ENCODE measurements around the gene TDP1.

Gene TDP1

DNA sequence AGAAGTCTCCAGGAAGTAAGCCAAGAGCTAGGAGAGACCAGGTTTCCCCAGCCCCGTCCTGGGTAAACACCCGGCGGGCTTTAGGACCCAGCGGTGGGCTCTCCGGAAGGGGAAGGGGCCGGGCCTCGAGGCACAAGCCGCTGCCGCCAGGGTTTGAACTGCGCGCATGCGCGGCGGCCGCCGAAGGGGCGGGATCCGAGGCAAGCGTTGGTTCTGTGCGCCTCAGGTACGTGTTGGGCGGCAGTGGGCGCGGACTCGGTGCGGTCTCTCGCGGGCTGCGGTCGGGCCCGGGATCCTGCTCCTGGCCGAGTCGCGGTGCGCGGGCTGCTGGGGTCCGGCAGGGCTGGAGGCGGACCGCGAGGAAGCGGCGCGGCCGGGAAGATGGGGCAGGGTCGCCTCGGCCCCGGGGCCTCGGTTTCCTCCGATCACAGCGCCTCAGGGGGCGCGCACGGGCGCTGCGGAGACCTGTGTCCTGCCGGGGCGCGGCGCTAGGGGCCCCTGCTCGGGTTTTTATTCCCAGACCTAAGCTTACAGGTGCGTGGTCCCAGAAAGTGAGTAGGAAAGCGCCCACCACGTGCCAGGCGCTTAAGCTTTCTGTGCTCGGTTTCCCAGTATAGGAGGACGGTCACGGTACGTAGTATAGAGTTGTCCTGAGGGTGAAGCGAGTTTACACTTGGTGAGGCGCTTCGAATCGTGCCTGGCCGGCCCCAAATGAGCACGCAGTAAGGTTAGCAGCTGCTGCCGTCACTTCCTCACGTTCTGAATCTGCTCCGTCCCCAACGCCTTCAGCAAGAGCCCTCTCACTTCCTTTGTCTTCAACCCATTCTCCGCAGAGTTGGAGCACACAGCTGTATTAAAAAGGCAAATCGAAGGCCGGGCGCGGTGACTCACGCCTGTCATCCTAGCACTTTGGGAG lies at the start of gene TDP1:
Gene TDP1 (plus strand): TSS at position 183 of the 916 bp plus-strand sequence. CDS start 7,188 bp downstream, outside the sequence.
- peak; percentile 94 for DNase-seq

DNA sequence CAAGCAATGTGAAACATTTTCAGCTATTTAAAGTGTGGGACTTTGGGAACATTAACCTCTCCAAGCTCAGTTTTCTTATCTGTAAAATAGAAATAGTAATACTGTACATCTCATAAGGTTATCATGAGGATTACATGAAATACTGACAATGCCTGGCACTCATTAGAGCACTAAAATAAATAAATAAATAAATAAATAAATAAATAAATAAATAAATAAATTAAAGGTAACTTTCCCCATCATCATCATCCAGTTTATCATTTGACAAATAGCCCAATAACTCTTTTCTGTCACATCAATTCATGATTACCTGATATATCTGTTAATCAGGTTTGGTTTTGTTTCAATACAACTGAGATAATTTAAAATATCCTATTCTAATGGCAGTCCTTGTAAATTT lies 49.7 kb upstream of the TDP1 start:
- no peak for DNase-seq

DNA sequence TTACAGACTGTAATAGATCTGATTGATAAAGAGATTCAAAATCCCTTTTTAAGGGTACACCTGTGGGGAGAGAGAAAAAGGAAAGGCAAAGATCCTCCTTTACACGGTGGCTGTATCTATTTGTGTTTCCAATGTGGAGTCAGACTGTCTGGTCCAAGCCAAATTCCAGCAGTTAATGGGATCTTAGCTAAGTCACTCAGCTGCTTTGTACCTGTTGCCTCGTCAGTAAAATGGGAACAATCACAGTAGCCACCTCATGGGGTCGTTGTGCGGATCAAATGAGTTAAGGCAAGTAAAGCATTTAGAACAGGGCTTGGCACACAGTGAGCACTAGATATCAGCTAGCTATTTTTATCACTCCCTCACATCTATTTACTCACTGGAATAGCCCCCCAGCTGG lies 48.1 kb upstream of the TDP1 start:
- no peak for DNase-seq

DNA sequence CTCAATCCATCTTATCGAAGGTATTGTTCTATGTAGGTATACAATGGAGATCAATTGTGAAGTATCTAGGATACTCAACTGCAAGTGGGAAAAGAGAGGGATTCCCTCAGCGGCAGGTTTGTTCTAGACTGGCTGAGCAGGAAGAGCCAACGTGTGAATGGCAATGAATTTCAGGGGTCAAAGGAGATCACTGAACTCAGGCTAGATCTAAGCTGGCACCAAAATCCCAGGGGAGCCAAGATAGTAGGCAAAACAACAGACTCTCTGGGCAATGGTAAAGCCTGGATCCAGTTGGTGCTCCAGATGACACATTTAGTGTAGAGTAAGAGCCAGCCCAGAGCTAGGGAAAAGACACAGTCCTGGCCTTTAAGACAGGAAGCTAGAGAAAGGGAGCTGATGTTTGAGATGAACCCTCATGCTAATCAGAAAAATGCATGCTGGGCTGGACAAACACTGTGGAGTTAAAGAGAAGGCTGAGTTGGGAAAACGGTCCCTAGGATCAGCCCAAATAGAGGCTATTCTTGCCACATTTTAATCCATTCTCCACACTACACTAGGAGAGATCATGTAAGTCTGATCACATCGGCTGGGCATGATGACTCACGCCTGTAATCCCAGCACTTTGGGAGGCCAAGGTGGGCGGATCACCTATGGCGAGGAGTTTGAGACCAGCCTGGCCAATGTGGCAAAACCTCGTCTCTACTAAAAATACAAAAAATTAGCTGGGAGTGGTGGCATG lies 46.8 kb upstream of the TDP1 start:
- DNase-seq, result no peak

DNA sequence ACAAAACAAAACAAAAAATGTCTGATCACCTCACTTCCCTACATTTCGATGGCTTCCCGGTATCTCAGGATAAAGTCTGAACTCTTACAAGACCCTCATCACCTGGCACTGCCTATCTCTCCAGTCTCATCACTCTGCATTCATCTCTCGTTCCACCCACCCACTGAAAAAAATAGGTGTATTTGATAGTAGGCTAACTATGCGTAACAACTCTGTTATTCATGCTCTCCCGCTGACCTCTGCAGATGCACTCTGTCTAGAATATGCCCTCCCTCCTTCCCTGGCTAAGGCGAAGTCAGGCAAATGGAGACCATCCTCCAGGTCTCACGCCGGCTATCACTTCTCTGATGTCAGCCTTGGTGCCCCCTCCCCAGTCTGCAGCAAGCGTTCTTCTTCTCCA lies 46.1 kb upstream of the TDP1 start:
- no peak for DNase-seq

DNA sequence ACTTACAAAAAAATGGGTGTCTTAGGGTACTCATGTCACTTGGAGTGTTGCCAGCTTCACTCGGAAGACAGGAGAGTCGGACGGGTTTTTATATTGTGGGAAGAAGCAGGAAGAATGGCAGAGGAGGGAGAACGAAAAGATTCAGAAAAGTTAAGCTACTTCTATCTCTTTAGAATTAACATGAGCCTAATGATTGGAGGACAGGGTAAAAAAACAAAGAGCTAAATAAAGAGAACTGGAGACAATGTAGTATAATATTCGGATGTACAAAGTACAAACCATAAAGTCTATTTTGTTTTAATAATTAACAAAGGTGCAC lies 45.1 kb upstream of the TDP1 start:
- no peak for DNase-seq

DNA sequence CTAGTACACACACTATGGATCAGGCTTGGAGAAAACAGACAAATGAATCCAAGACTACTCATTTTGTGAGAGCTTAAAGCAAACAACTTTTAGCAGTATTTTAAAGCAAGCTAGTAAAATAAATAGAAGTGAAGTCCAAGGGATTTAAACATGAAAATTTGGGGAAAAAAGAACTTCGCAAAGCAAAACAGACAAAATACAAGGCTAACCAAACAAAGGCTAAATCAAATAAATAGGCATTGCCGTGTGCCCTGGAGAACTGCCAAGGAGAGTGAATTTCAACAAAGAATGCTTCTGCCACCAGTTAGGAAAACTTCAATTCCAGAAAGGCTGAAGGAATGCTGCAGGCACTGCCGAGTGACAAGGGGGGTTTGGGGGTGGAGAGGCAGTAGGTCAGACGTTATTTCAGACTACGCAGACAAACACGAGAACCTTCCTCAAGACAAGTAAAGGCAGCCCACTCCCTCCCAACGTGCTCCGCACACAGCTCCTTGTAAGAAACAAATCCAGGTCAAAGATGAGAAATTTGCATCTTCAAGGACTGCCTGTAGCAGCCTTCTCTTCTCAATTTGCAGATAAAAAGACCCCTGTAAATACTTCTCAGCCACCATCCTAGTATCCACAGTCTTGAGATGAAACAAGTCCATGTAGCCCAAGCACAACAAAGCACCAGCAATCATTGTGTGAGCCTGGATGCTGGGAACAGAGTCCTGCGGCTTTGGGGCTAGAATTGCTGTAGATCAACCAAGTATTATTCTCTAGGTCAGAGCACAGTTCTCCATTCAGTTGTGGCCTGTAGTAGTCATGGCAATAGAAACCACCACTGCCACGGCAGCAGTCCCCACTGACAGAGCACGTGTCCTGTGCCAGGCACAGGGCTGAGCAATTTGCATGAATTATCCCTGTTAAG lies 44.5 kb upstream of the TDP1 start:
- no peak for DNase-seq

DNA sequence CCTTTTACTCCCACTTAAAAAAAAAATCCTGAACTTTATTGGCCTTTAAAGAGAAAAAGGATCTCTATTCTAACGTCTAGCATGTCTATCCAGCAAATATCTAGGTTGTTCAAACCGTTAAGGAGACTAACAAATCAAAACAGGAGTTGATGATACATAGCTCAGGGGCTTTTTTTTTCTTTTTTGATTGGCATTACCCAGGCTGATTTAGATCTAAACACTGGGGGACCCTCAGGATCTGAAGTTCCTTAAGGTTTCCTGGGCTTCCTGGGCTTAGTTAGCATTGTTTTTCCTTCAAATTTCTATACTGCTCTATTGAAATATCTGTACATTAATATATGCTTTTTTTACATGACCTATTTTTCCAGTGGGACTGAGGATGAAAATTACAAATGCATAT lies 43.5 kb upstream of the TDP1 start:
- no peak for DNase-seq

DNA sequence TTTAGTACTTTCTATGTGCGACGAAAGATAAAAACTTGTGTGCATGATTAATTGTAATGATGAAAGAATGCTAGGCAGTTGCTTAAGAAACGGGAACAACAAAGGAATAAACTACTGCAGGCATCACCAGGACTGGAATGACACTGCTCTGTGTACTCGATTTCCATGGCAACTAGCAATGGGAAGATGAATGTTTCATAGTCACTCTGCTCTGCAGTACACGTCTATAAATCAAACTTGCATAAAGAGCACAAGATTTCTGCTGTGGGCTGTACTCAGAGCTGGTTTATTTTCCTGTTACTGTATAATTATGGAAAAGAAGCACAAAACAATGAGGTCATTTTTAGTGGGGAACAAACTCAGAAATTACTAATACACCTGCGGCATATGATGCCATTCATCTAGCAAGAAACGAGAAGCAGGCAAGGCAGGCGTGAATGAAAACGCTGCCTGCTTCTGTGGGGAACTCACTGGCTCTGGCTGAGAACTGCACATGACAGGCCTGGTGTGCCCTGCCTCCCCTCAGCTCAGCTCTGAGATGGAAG lies 43.0 kb upstream of the TDP1 start:
- DNase-seq, result no peak

DNA sequence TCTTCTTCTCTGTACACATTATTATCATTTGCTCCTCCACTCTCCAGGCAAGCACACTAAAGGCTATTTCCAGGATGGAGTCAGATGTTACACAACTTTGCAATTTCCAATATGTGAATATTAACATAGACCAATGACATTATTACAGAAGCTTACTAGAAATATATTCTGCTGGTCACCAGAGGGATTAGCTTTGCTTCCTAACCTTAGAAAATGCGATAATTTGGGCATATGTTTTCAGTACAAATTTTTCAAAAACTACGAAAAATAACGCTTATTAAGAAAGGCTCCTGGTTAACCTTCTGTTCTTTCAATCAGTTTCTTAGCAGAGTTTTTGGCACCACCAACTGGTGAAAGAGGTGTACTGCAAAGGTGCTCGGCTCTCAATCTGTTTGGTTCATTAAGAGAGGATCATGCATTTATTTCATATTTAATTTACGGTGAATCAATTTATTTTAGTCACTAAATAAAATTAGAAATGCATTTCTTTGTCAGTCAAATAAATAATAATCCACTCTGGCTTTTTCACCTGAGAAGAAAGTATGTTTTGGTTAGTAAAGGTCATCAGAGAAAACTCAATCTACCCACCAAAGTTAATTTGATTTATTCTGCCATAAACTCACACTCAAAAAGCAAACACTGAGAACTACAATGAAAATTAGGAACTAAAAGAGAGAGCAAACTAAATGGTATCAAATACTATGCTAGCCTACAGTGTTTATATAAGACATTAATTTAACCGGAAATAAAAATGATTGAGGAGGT lies 40.4 kb upstream of the TDP1 start:
- DNase-seq, result peak; percentile 35 to 56

DNA sequence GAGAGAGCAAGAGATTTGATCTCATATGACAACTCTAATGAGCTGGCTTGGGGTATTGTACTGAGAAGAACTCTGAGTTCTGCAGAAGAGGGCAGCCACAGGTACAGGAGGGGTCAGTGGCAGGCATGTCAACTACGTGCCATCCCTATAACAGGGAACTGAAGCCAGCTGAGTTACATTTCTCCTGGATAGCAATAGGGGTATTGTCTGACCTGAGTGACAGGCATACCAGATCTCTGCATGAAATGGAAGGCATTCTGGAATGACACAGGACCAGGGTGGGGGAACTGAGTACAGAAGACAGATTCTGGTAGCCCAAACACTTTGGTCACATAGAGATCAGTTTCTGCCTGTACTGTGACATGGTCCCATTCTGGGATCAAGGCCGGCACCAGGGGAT lies 37.0 kb upstream of the TDP1 start:
- no peak for DNase-seq

DNA sequence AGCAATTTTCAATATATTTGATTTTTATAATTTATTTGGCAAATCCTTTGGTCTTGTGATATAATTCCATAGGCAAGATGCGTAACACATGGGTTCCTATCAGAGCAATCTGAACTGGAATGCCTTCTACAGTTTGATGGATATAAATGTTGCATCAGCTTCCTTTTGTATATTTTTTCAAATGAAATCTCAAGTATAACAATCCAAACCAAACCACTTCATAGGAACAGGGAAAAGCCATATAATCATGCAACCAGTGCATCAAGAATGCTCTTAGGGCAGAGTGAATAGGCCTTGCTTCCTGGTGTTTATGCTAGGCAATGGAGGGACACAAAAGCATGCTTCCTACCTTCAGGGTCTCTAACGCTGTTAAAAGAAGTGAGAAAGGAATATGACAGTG lies 35.7 kb upstream of the TDP1 start:
- DNase-seq, result no peak

DNA sequence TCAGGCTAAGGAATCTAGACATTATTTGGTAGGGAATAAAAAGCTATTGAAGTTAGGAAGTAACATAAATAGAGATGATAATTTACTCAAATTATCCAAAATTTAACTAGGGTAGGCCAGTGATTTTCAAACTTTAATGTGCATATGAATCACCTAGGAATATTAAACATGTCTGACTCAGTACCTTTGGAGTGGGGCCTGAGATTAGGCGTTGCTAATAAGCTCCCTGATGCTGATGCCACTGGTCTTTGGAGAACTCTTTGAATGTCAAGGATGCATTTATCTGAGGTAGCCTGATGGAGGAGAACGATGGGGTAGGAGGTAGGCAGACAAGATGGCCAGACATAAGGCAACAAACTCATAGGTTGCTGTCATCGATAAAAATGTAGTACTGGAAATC lies 34.4 kb upstream of the TDP1 start:
- no peak for DNase-seq

DNA sequence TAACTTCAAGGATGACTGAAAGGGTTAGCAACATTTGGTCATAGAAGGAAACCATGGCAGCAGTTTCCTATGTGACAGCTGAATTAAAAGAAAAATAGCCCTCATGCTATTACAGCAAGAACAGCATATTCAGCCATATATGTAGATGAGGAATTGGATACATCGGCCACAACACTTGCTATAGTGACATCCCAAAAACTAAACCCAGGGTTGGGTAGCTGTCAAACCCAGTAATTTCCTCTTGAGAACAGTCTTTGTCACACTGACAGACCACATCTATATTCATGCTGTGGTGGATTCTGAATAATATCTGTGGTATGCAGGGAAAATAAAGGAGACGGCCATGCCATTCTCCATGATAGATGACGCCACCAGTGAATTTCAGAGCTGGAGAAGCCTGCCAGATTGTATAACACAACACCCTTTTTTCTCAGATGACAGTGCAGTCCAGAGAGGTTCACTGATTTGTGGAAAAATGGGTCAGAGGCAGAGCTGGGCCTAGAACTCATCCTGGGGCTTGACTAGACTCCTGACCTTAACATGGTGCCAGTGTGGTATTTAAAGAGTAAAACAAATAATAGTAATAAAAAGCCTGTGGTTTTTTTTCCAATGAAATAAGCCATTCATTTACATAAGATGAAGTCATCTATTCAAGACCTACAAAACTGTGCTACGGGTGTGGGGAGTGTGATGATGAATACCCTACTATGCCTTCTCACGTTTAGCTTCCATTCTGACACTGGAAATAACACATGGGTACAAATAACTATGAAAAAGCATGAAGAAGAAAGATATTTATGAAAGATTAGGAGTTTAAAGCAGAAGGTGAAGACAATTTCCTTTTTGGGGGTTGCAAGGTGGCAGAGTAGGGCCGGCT lies 33.5 kb upstream of the TDP1 start:
- no peak for DNase-seq

DNA sequence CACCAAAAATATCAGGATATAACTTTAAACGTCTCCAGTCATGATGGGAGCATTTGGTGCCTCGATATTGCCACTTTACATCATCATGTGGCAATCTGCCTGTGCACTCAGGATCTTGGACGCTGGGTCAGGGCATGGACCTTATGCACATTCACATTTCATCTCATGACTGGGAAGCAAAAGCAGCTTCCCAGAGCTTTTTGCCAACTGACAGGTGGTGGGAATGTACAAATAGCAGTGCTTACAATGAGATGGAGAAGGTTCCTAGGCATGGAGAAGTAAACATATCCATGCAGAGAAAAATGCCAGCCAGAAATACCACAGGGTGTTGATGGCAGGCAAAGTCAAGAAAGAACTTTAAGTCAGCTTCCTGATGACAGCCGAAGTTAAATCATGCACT lies 31.5 kb upstream of the TDP1 start:
- no peak for DNase-seq

DNA sequence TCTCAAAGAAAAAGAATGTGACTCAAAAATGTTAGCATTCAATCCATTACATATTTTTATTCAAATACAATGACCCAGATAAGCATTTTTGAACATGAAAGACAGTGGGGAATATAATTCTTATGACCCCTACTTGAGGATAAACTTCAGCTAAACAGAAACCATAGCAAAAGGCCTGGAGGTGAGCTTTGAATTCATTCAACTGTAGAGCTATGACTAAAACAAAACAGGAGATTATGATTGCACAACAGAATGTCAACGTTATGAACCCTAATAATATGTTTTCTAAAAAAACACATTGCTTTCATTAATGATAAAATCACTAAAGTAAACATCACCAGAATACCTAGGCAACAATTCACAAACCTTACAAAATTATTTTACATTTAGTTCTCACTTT lies 29.0 kb upstream of the TDP1 start:
- DNase-seq, result no peak

DNA sequence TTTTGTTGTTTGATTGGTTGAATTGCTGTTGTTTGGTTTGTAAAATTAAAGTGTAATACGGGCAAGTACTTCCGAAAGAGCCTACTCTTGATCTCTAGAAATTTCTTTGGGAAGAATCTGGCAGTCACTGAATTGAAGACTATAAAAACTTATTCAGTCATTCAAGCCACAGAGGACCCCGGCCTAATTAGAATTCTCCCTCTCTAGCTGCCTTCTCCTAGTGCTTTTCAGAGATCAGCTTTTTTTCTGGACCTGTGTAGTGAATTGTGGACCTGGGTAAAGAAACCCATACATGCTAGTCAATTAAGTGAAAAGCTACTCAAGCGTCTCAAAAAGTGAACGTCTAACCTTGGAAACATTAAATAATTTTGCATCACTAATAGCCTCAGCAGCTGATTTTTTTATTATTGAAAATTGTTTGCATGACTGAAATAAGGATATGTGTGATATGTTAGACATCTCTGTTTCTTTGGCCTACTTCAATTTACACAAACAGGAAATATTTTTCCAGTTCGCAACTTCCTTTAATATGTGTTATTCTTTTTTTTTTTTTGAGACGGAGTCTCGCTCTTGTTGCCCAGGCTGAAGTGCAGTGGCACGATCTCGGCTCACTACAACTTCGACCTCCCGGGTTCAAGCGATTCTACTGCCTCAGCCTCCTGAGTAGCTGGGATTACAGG lies 28.4 kb upstream of the TDP1 start:
- no peak for DNase-seq

DNA sequence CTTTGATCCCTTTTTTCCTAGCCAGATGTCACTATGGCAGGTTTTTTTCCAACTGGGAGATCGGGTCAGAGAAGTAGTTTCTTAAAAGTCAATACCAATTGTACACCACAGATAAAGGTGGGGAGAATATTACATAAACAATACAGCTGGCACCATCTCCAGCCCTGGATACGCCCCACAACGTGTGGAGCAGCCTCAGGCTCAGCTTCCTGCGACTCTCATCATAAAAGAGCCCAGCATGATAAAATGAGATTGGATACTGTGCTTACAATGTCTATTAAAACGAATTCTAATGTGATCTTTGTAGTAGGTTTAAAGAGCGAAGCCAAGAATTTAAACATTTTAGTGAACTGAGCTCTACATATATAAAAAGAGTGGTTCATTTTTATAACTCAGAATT lies 22.7 kb upstream of the TDP1 start:
- DNase-seq, result no peak

DNA sequence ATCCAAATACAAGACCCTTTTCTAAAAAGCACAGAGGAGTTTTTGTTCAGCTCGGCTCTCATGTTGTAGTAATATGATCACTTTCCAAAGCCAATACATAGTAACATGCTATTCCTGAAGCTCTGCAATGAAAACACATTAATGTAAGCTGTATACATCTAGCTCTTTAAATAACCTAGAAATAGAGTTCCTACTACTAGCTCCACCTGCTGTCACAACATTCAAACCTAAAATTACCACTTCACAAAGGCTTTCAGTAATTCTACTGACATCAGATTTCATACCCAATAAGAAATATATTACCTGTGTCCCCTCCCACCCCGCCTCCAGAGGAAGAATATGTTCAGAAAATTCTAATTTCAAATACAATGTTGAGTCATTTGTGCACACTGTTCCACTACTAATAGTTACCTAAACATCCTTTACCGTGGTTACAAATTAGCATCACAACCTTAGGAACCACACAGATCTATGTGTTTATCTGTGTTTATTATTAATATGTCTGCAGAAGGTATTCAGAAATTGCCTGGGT lies 19.0 kb upstream of the TDP1 start:
- no peak for DNase-seq

DNA sequence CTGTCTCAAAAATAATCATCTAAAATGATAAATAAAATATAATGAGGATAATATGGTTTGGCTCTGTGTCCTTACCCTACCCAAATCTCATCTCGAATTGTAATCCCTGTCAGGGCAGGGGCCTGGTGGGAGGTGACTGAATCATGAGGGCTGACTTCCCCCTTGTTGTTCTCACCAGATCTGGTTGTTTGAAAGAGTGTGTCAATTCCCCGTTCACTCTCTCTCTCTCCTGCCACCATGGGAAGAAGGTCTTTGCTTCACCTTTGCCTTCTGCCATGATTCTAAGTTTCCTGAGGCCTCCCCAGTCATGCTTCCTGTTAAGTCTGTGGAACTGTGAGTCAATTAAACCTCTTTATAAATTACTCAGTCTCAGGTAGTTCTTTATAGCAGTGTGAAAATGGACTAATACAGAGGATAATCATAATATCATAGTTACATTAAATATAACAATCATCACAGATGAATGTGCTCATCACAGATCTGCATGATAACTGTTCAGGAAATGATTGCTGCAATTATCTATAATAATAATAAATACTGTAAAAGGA lies 13.8 kb upstream of the TDP1 start:
- DNase-seq, result no peak
